H1 (cell line): ENCODE measurements around the gene SLC22A2. TPM values are rescaled to one million over a fixed set of nuclear protein-coding genes. Genes with fewer than 3 reads are reported as not detected.
A peak's percentile ranks its signal among the peaks of the same experiment; 100 is the strongest.

Experiments
- CTCF ChIA-PET: fragments of 300-600 bp; sonication (Branson Sonifier 250); formaldehyde crosslinking; loops from one replicate; lab custom pipeline; 2021; ENCODE audit not compliant: partially characterized antibody; lab: Charles Lee
- POLR2A ChIA-PET: fragments of 300-600 bp; sonication (Branson Sonifier 250); formaldehyde crosslinking; loops from one replicate; lab custom pipeline; 2021; ENCODE audit warnings: inconsistent platforms; ENCODE audit not compliant: partially characterized antibody; lab: Charles Lee
- DNase-seq, 2 experiments: peaks; one replicate each; pipeline versions ENCODE4 v3.0.0 to v3.0.0-alpha.2; 2010 to 2022; ENCODE audit warnings: low spot score in 2 of 2, low read depth in 1 of 2, mixed read lengths in 1 of 2
- FAIRE-seq: peaks from 2 replicates; lab custom pipeline; 2011; peaks lifted over from hg19 to GRCh38; lab: Jason Lieb, UNC
- H2AFZ ChIP-seq: 2 replicates; pipeline ENCODE4 v1.8.1; 2012; ENCODE audit warnings: low read length, inconsistent platforms
- H2AK5ac ChIP-seq: 2 replicates; pipeline ENCODE4 v1.6.1; 2013; ENCODE audit warnings: low read depth, low read length
- H2BK120ac ChIP-seq: replicated peaks from 2 replicates; pipeline ENCODE3; 2013; ENCODE audit warnings: low read depth, low read length, inconsistent platforms
- H2BK12ac ChIP-seq: 2 replicates; pipeline ENCODE4 v1.6.1; 2013; ENCODE audit warnings: low read depth, low read length
- H2BK15ac ChIP-seq: 2 replicates; pipeline ENCODE4 v1.6.1; 2013; ENCODE audit warnings: low read length
- H2BK20ac ChIP-seq: 2 replicates; pipeline ENCODE4 v1.6.1; 2013; ENCODE audit warnings: low read length
- H2BK5ac ChIP-seq: 2 replicates; pipeline ENCODE4 v1.6.1; 2013; ENCODE audit warnings: low read depth, low read length
- H3K14ac ChIP-seq: 2 replicates; pipeline ENCODE4 v1.6.1; 2013; ENCODE audit warnings: inconsistent platforms; ENCODE audit not compliant: insufficient read length
- H3K18ac ChIP-seq: 2 replicates; pipeline ENCODE4 v1.6.1; 2013; ENCODE audit warnings: low read length; ENCODE audit errors: extremely low read depth
- H3K23ac ChIP-seq: 2 replicates; pipeline ENCODE4 v1.6.1; 2013; ENCODE audit warnings: inconsistent platforms; ENCODE audit not compliant: insufficient read length
- H3K23me2 ChIP-seq: 2 replicates; pipeline ENCODE4 v1.6.1; 2013; ENCODE audit warnings: low read depth, low read length
- H3K27ac ChIP-seq: 2 replicates; pipeline ENCODE4 v1.6.1; 2011; ENCODE audit warnings: low read depth, low read length, inconsistent platforms
- H3K27me3 ChIP-seq, 4 experiments: replicated peaks in 1 of 4; 1 replicate in 1 of 4; 2 replicates in 3 of 4; pipeline versions ENCODE4 v1.6.1 to v1.8.1; 2011 to 2013; ENCODE audit warnings: low read length in 3 of 4, mild to moderate bottlenecking in 3 of 4, inconsistent platforms in 2 of 4, mixed read lengths in 2 of 4, moderate library complexity in 1 of 4; ENCODE audit not compliant: control insufficient read depth in 3 of 4, insufficient read depth in 3 of 4; ENCODE audit errors: extremely low read depth in 1 of 4
- H3K36me3 ChIP-seq, 4 experiments: 2 replicates each; pipeline versions ENCODE4 v1.6.1 to v1.8.1; 2011 to 2013; ENCODE audit warnings: mild to moderate bottlenecking in 4 of 4, low read length in 3 of 4, moderate library complexity in 2 of 4, control low read depth in 1 of 4, inconsistent platforms in 1 of 4; ENCODE audit not compliant: insufficient read depth in 4 of 4, control insufficient read depth in 2 of 4
- H3K4ac ChIP-seq: replicated peaks from 2 replicates; pipeline ENCODE3; 2013; ENCODE audit warnings: low read length, low read depth, mixed read lengths, inconsistent platforms; ENCODE audit not compliant: insufficient read length
- H3K4me1 ChIP-seq, 4 experiments: replicated peaks in 1 of 4; 1 replicate in 1 of 4; 2 replicates in 3 of 4; pipeline versions ENCODE4 v1.6.1 to v1.8.1; 2011 to 2013; ENCODE audit warnings: low read length in 3 of 4, inconsistent platforms in 2 of 4, mixed read lengths in 1 of 4; ENCODE audit not compliant: insufficient read depth in 4 of 4, control insufficient read depth in 3 of 4
- H3K4me2 ChIP-seq, 2 experiments: 2 replicates each; pipeline versions ENCODE4 v1.6.1 to v1.8.1; 2011 to 2013; ENCODE audit warnings: low read depth in 2 of 2, low read length in 2 of 2, control low read depth in 1 of 2, inconsistent platforms in 1 of 2, mild to moderate bottlenecking in 1 of 2; ENCODE audit not compliant: insufficient read depth in 1 of 2
- H3K4me3 ChIP-seq, 4 experiments: fragments of 200-600, 300-600 bp in 1 of 4; sonication (generic), shearing (Covaris generic), sonication (Bioruptor Twin) in 1 of 4; 2 replicates each; pipeline versions ENCODE4 v1.5.1 to v1.8.1; 2011 to 2016; ENCODE audit warnings: low read length in 4 of 4, low read depth in 3 of 4, control low read depth in 2 of 4, inconsistent platforms in 2 of 4, mild to moderate bottlenecking in 2 of 4, mixed read lengths in 1 of 4, moderate library complexity in 1 of 4; ENCODE audit not compliant: insufficient read depth in 2 of 4; ENCODE audit errors: extremely low read depth in 1 of 4
- H3K56ac ChIP-seq: replicated peaks from 2 replicates; pipeline ENCODE3; 2013; ENCODE audit warnings: low read depth, mild to moderate bottlenecking, mixed read lengths, low read length, inconsistent platforms; ENCODE audit not compliant: insufficient read length
- H3K79me1 ChIP-seq: 2 replicates; pipeline ENCODE4 v1.6.1; 2013; ENCODE audit warnings: low read depth, low read length, control low read depth
- H3K79me2 ChIP-seq, 2 experiments: 2 replicates each; pipeline versions ENCODE4 v1.6.1 to v1.8.1; 2012 to 2013; ENCODE audit warnings: low read length in 2 of 2, mild to moderate bottlenecking in 2 of 2, inconsistent platforms in 1 of 2; ENCODE audit not compliant: insufficient read depth in 2 of 2, control insufficient read depth in 1 of 2
- H3K9ac ChIP-seq, 4 experiments: replicated peaks in 1 of 4; 1 replicate in 1 of 4; 2 replicates in 3 of 4; pipeline versions ENCODE4 v1.6.1 to v1.8.1; 2011 to 2013; ENCODE audit warnings: low read depth in 3 of 4, low read length in 3 of 4, control low read depth in 2 of 4, mild to moderate bottlenecking in 2 of 4, moderate library complexity in 2 of 4, inconsistent platforms in 1 of 4; ENCODE audit errors: extremely low read depth in 1 of 4
- H3K9me3 ChIP-seq, 2 experiments: 2 replicates each; pipeline versions ENCODE4 v1.6.1 to v1.8.1; 2012 to 2013; ENCODE audit warnings: mild to moderate bottlenecking in 2 of 2, moderate library complexity in 2 of 2, control low read depth in 1 of 2, inconsistent platforms in 1 of 2, low read depth in 1 of 2, low read length in 1 of 2, mixed read lengths in 1 of 2; ENCODE audit not compliant: insufficient read depth in 2 of 2
- H4K20me1 ChIP-seq, 2 experiments: replicated peaks in 1 of 2; 2 replicates each; pipeline versions ENCODE3 to v1.8.1; 2011 to 2013; ENCODE audit warnings: inconsistent platforms in 2 of 2, low read length in 2 of 2, mild to moderate bottlenecking in 1 of 2; ENCODE audit not compliant: insufficient read depth in 2 of 2, control insufficient read depth in 1 of 2
- H4K5ac ChIP-seq: 2 replicates; pipeline ENCODE4 v1.6.1; 2013; ENCODE audit warnings: low read length, low read depth, mixed read lengths, inconsistent platforms; ENCODE audit not compliant: insufficient read length
- H4K8ac ChIP-seq: 2 replicates; pipeline ENCODE4 v1.8.0; 2013; ENCODE audit warnings: mild to moderate bottlenecking, moderate library complexity, low read length, inconsistent platforms; ENCODE audit not compliant: insufficient read depth; ENCODE audit errors: extremely low read depth
- H4K91ac ChIP-seq: replicated peaks from 2 replicates; pipeline ENCODE3; 2013; ENCODE audit warnings: low read length, mixed read lengths, inconsistent platforms; ENCODE audit not compliant: insufficient read length
- ASH2L ChIP-seq: fragments of 200-600, 300-600 bp; sonication (generic); IDR thresholded peaks from one replicate; pipeline ENCODE4 v1.7.1; 2017; ENCODE audit warnings: low read length
- CEBPB ChIP-seq: IDR thresholded peaks from 2 replicates; pipeline ENCODE4 v1.6.1; 2012; ENCODE audit warnings: low read depth, low read length
- CREB1 ChIP-seq: IDR thresholded peaks from 2 replicates; pipeline ENCODE4 v1.6.1; 2012; ENCODE audit warnings: inconsistent platforms
- GABPA ChIP-seq: IDR thresholded peaks from 2 replicates; pipeline ENCODE4 v1.6.1; 2011; ENCODE audit warnings: mild to moderate bottlenecking, low read length, moderate library complexity, borderline replicate concordance; ENCODE audit not compliant: insufficient read depth
- RFX5 ChIP-seq: IDR thresholded peaks from 2 replicates; pipeline ENCODE4 v1.6.1; 2011; ENCODE audit warnings: low read depth, low read length, improper control_type of control experiment, borderline replicate concordance
- whole genome bisulfite sequencing, 2 experiments: shearing (Covaris generic) in 1 of 2; methylation state at CpG; one replicate each; pipeline versions ENCODE4 v1.1.6 to v1.1.7; 2013 to 2015; ENCODE audit warnings: low lambda C conversion rate in 2 of 2, mixed read lengths in 2 of 2, inconsistent platforms in 1 of 2, low coverage in 1 of 2, missing lambda C conversion rate in 1 of 2; ENCODE audit not compliant: insufficient replicate concordance in 2 of 2, insufficient coverage in 1 of 2, insufficient read length in 1 of 2; ENCODE audit errors: extremely low coverage in 1 of 2, missing lambda C conversion rate in 1 of 2; 5-methylcytosine and 5-hydroxymethylcytosine counted together
- polyA plus RNA-seq, 7 experiments: library from polyadenylated mRNA; depleted of rRNA in 3 of 7; stranded (reverse) in 5 of 7; unstranded in 2 of 7; fragments of >200 nt in 5 of 7; fragments of 200-250 nt in 2 of 7; gene quantifications; 1 replicate in 5 of 7; 2 replicates in 1 of 7; 4 replicates in 1 of 7; pipeline versions ENCODE4 v1.2.1 to v1.2.3, GENCODE V29; 2011 to 2013; ENCODE audit warnings: missing spikeins in 2 of 7, mixed read lengths in 2 of 7
- total RNA-seq: library from RNA; stranded (reverse); fragmentation: NEBNext Ultra II Directional; extraction: Animal tissue kit (Norgen Biotek cat#: 25700); gene quantifications from 2 replicates; pipeline ENCODE4 v1.2.1, GENCODE V29; 2021

SLC22A2 gene
- total and polyA plus RNA-seq, 2 of the 8 experiments (the other 6 are each of a cell fraction or from before 2014, with no cell fraction given) = 0.23 to 1.4 TPM

GRCh38 chr6:160300076-160300695 lies 41.6 kb upstream of the SLC22A2 start:
- Histone ChIP-seq H3K27me3 (no peaks in the 10 kb centered on the region), H4K91ac (peak overlapping the region; percentile 94), H2BK120ac (peak overlapping the region; percentile 67), H3K23me2 (peaks cover 5% of the 10 kb centered on the region; the same call in 1 of the 2 replicates), H3K79me1 (no peaks in the 10 kb centered on the region), H2BK12ac (peak overlapping the region; percentile 84; the same call in 1 of the 2 replicates), H3K4ac (no peak overlapping the region), H4K5ac (peak overlapping the region; percentile 70), H4K8ac (peak overlapping the region; percentile 45), H3K27ac (no peak overlapping the region), H2AK5ac (no peak overlapping the region), H2AFZ (peak overlapping the region; percentile 83), H3K4me1 (peaks cover 0 to 9% (median 4%) of the 10 kb centered on the region in 4 experiments; a peak in 4 of 7 replicates), H3K4me2 (peak overlapping the region; percentile 16 to 26; a peak in 2 of 4 replicates), H3K56ac (no peak overlapping the region), H2BK20ac (peak overlapping the region; percentile 83), H3K79me2 (no peaks in the 10 kb centered on the region), H3K23ac (no peak overlapping the region), H3K36me3 (no peaks in the 10 kb centered on the region), H3K9ac (no peak overlapping the region), H3K4me3 (peak overlapping the region in 1 of 4 experiments; percentile 8; a peak in 1 of 8 replicates), H2BK15ac (peak overlapping the region; percentile 89; the same call in 1 of the 2 replicates), H4K20me1 (no peaks in the 10 kb centered on the region), H2BK5ac (peak overlapping the region; percentile 40; the same call in 1 of the 2 replicates), H3K9me3 (peaks cover 0 to 7% of the 10 kb centered on the region in 2 experiments; a peak in 1 of 4 replicates), H3K14ac (no peak overlapping the region), H3K18ac (peak overlapping the region; percentile 73; the same call in 1 of the 2 replicates)
- 80% methylated on average over 14 of the region's 15 CpGs; no CpG with 5 or more reads in 1 of the 2 experiments for WGBS, 2 experiments
- FAIRE-seq = no peak
- CTCF ChIA-PET = no interaction called here
- no peak for DNase-seq
- POLR2A ChIA-PET = no interaction called here
- TF ChIP-seq ASH2L (peak; percentile 25), CREB1 (no peak), GABPA (no peak), CEBPB (no peak), RFX5 (no peak)
